Measurements from ENCODE around the gene SCAPER. TPM values are rescaled to one million over a fixed set of nuclear protein-coding genes. Genes with fewer than 3 reads are reported as not detected.

Gene SCAPER
- total and polyA plus RNA-seq, 2 of the 4 experiments (the other 2 are of a cell fraction), result 2.9 to 9.7 TPM

DNA sequence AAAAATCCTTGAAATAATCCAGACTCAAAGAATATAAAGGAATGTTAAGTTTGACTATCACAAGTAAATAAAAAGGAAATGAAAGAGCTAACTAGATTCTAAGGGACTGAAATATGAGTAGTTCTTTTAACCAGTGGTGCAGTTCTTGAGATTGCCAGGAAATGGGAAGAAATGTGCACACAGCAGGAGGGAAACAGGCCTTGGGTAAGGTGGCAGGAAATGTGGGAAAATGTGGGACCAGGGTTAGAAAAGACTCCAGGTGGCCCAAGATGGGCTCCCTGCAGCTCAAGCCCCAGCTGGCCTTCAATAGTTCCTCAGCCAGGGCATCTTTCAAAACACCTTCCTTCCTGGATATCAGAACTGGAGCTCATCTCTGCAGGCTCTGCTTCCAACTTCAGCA is 387.2 kb downstream of the SCAPER start:
- Histone ChIP-seq H3K4me3 (ENCODE audit: insufficient read depth, low read depth, low read length) (no peak overlapping the region), H2AK9ac (replicated peaks; ENCODE audit: low read depth, low read length, poor library complexity) (no peak overlapping the region), H3K14ac (replicated peaks; ENCODE audit: low read depth, low read length) (no peak overlapping the region), H3K4me2 (ENCODE audit: low read depth, low read length) (no peak overlapping the region), H3K9ac (ENCODE audit: low read depth, low read length) (no peak overlapping the region), H2AFZ (replicated peaks; ENCODE audit: low read length, poor library complexity) (no peak overlapping the region), H2BK5ac (ENCODE audit: low read depth, low read length, poor library complexity, severe bottlenecking) (no peak overlapping the region), H3K18ac (ENCODE audit: low read depth, low read length) (no peak overlapping the region), H3K27me3 (ENCODE audit: control insufficient read depth, insufficient read depth, low read length) (no peaks in the 10 kb centered on the region), H4K91ac (ENCODE audit: insufficient read depth, low read depth, low read length) (no peak overlapping the region), H3K23ac (ENCODE audit: low read depth, low read length) (no peak overlapping the region), H3K9me1 (ENCODE audit: insufficient read depth, low read length) (peaks cover 1% of the 10 kb centered on the region), H3K9me3 (ENCODE audit: control insufficient read depth, insufficient read depth, low read length) (no peaks in the 10 kb centered on the region), H3K36me3 (ENCODE audit: control insufficient read depth, insufficient read depth, low read length) (no peaks in the 10 kb centered on the region), H3K27ac (ENCODE audit: insufficient read depth, low read length) (no peak overlapping the region), H4K8ac (ENCODE audit: low read depth in 2 of 2, low read length in 2 of 2) (no peak overlapping the region), H3K4ac (ENCODE audit: low read depth, low read length) (no peak overlapping the region), H4K20me1 (ENCODE audit: insufficient read depth, low read length) (no peaks in the 10 kb centered on the region), H2BK20ac (ENCODE audit: low read depth, low read length) (no peak overlapping the region), H3K4me1 (ENCODE audit: control insufficient read depth, insufficient read depth, low read length) (peaks cover 1% of the 10 kb centered on the region; the same call in 1 of the 2 replicates), H4K5ac (ENCODE audit: low read depth, low read length) (no peak overlapping the region), H2BK15ac (ENCODE audit: low read depth, low read length) (no peak overlapping the region), H3K79me1 (ENCODE audit: low read depth in 1 of 2, low read length in 2 of 2) (no peaks in the 10 kb centered on the region), H3K56ac (ENCODE audit: extremely low read depth, insufficient read depth, low read length) (no peak overlapping the region), H2BK120ac (ENCODE audit: low read depth, low read length) (no peak overlapping the region), H2AK5ac (ENCODE audit: low read depth, low read length) (no peak overlapping the region)
- dilution Hi-C loops (cut with HindIII; ENCODE audit: low sequenced_read_pairs, unreplicated experiment) (no loop called here), intact Hi-C loops (cut with micrococcal nuclease) (no loop called here), in situ Hi-C loops (cut with MboI; ENCODE audit: low sequenced_read_pairs) (no loop called here)
- ATAC-seq (ENCODE audit: low read depth), result no peak; the same call in 1 of the 2 replicates
- no TSS peak for BruUV-seq (replicated peaks)
- TF ChIP-seq BHLHE40 (IDR thresholded peaks at IDR 0.05; ENCODE audit: low read depth, low read length) (no peak), SMC3 (IDR thresholded peaks at IDR 0.05; ENCODE audit: low read depth, low read length) (no peak), RCOR1 (IDR thresholded peaks at IDR 0.05; ENCODE audit: insufficient replicate concordance, low read length) (no peak), MAFK (IDR thresholded peaks at IDR 0.05; ENCODE audit: low read depth, low read length) (no peak), CEBPB (IDR thresholded peaks at IDR 0.05; ENCODE audit: low read depth, low read length) (no peak), FOS (IDR thresholded peaks at IDR 0.05; ENCODE audit: low read depth, low read length) (no peak), POLR2A (IDR thresholded peaks at IDR 0.05; ENCODE audit: low read depth, low read length) (no peak), MXI1 (IDR thresholded peaks at IDR 0.05; ENCODE audit: borderline replicate concordance, low read depth, low read length) (no peak), CHD1 (IDR thresholded peaks at IDR 0.05; ENCODE audit: low read depth, low read length) (no peak), NFE2L2 (IDR thresholded peaks at IDR 0.05; ENCODE audit: low read depth, low read length) (no peak), RFX5 (IDR thresholded peaks at IDR 0.05; ENCODE audit: low read depth, low read length) (no peak), RAD21 (IDR thresholded peaks at IDR 0.05; ENCODE audit: low read length) (no peak), MAZ (IDR thresholded peaks at IDR 0.05; ENCODE audit: borderline replicate concordance, low read depth, low read length) (no peak)
- TF ChIP-seq, protein P1, sequence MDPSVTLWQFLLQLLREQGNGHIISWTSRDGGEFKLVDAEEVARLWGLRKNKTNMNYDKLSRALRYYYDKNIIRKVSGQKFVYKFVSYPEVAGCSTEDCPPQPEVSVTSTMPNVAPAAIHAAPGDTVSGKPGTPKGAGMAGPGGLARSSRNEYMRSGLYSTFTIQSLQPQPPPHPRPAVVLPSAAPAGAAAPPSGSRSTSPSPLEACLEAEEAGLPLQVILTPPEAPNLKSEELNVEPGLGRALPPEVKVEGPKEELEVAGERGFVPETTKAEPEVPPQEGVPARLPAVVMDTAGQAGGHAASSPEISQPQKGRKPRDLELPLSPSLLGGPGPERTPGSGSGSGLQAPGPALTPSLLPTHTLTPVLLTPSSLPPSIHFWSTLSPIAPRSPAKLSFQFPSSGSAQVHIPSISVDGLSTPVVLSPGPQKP (IDR thresholded peaks at IDR 0.05; ENCODE audit: borderline replicate concordance, low read depth, low read length), result no peak
- TF ChIP-seq, protein P2, sequence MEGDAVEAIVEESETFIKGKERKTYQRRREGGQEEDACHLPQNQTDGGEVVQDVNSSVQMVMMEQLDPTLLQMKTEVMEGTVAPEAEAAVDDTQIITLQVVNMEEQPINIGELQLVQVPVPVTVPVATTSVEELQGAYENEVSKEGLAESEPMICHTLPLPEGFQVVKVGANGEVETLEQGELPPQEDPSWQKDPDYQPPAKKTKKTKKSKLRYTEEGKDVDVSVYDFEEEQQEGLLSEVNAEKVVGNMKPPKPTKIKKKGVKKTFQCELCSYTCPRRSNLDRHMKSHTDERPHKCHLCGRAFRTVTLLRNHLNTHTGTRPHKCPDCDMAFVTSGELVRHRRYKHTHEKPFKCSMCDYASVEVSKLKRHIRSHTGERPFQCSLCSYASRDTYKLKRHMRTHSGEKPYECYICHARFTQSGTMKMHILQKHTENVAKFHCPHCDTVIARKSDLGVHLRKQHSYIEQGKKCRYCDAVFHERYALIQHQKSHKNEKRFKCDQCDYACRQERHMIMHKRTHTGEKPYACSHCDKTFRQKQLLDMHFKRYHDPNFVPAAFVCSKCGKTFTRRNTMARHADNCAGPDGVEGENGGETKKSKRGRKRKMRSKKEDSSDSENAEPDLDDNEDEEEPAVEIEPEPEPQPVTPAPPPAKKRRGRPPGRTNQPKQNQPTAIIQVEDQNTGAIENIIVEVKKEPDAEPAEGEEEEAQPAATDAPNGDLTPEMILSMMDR (conservative IDR thresholded peaks at IDR 0.05; ENCODE audit: low read depth, low read length), result no peak
- TF ChIP-seq, protein P3, sequence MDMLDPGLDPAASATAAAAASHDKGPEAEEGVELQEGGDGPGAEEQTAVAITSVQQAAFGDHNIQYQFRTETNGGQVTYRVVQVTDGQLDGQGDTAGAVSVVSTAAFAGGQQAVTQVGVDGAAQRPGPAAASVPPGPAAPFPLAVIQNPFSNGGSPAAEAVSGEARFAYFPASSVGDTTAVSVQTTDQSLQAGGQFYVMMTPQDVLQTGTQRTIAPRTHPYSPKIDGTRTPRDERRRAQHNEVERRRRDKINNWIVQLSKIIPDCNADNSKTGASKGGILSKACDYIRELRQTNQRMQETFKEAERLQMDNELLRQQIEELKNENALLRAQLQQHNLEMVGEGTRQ (IDR thresholded peaks at IDR 0.05; ENCODE audit: low read depth, low read length), result no peak
- POLR2A ChIA-PET (ENCODE audit: unreplicated experiment), result no interaction called here
- DNase-seq, result no peak
- CTCF ChIA-PET, result no interaction called here
